DND-41 (cell line): Measurements from ENCODE around the gene ABCD3.
A peak's percentile ranks its signal among the peaks of the same experiment; 100 is the strongest.

ENCODE experiments used
- ATAC-seq: fragments of 200-7000 bp; cut with Tn5 transposase; 3 replicates; pipeline ENCODE4 v1.9.1; 2021; ENCODE audit warnings: low read depth; ENCODE audit not compliant: insufficient read depth
- DNase-seq: peaks from one replicate; pipeline ENCODE4 v3.0.0-alpha.2; 2020
- H2AFZ ChIP-seq: 2 replicates; pipeline ENCODE4 v1.6.0; 2012; ENCODE audit warnings: low read depth, low read length
- H3K27ac ChIP-seq: 2 replicates; pipeline ENCODE4 v1.5.1; 2012; ENCODE audit warnings: low read length, inconsistent platforms
- H3K27me3 ChIP-seq: fragments of 200-600 bp; sonication (generic); 2 replicates; pipeline ENCODE4 v1.6.0; 2012; ENCODE audit warnings: low read length, mild to moderate bottlenecking, inconsistent platforms; ENCODE audit not compliant: insufficient read depth, poor library complexity
- H3K36me3 ChIP-seq: 2 replicates; pipeline ENCODE4 v1.5.1; 2012; ENCODE audit warnings: low read length, inconsistent platforms; ENCODE audit not compliant: insufficient read depth
- H3K4me1 ChIP-seq: 2 replicates; pipeline ENCODE4 v1.5.1; 2012; ENCODE audit warnings: mild to moderate bottlenecking, low read length; ENCODE audit not compliant: insufficient read depth
- H3K4me2 ChIP-seq: 2 replicates; pipeline ENCODE4 v1.6.0; 2012; ENCODE audit warnings: mild to moderate bottlenecking, moderate library complexity, low read length, inconsistent platforms; ENCODE audit not compliant: insufficient read depth
- H3K4me3 ChIP-seq, 2 experiments: fragments of 200-600 bp in 1 of 2; shearing (Covaris generic) in 1 of 2; 2 replicates each; pipeline ENCODE4 v1.5.1; 2012 to 2016; ENCODE audit warnings: inconsistent platforms in 2 of 2, low read length in 2 of 2, mild to moderate bottlenecking in 2 of 2, low read depth in 1 of 2, moderate library complexity in 1 of 2
- H3K79me2 ChIP-seq: 2 replicates; pipeline ENCODE4 v1.6.0; 2012; ENCODE audit warnings: low read length, inconsistent platforms; ENCODE audit not compliant: insufficient read depth
- H3K9ac ChIP-seq: 2 replicates; pipeline ENCODE4 v1.6.0; 2012; ENCODE audit warnings: low read depth, mild to moderate bottlenecking, inconsistent platforms, low read length, moderate library complexity
- H3K9me3 ChIP-seq: 2 replicates; pipeline ENCODE4 v1.5.1; 2012; ENCODE audit warnings: low read length, moderate library complexity, mild to moderate bottlenecking, inconsistent platforms; ENCODE audit not compliant: insufficient read depth, severe bottlenecking
- H4K20me1 ChIP-seq: 2 replicates; pipeline ENCODE4 v1.6.0; 2012; ENCODE audit warnings: low read length; ENCODE audit not compliant: insufficient read depth
- CTCF ChIP-seq: IDR thresholded peaks from 2 replicates; pipeline ENCODE4 v1.5.1; 2012; ENCODE audit warnings: borderline replicate concordance, low read length, moderate library complexity, mild to moderate bottlenecking; ENCODE audit not compliant: poor library complexity, severe bottlenecking; ENCODE audit errors: extremely low read depth
- EZH2 ChIP-seq: IDR thresholded peaks from 3 replicates; pipeline ENCODE4 v1.6.1; 2012; ENCODE audit warnings: borderline replicate concordance, low read depth, mild to moderate bottlenecking, moderate library complexity, low read length, inconsistent platforms; ENCODE audit not compliant: severe bottlenecking

The ABCD3 gene

DNA sequence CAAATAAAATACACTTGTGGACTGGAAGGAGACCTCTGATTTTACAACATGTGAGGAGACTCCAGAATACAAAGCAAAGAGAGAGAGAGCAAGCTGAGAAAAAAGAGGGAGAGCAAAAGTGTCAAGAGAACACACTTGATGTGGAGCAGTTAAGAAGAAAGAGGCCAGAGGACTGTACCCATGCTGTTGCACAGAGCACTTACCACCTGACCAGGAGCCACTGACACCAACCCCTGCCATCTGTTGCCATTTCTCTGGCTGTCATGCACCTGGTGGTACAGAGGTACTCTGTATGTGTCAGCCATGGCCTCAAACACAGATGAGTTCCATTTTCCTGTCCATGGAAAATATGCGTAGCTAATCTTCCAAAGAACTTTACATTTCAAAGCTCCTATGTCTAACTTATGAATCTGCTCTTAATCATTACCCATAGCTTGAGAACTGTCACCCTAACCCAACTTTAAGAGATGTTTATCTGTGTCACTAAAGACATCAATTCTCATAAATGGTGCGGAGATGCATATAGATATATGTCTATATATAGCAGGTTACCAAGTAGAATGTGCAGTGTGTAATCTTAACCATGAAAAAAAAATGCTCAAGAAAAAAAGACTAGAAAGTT is 32.8 kb upstream of the ABCD3 start:
- DNase-seq (peak; percentile 46), ATAC-seq (peak; percentile 66)
- Histone ChIP-seq H4K20me1 (no peaks in the 10 kb centered on the region), H2AFZ (peak overlapping the region; percentile 92), H3K4me1 (peaks cover 41% of the 10 kb centered on the region), H3K79me2 (no peaks in the 10 kb centered on the region), H3K9me3 (peaks cover 4% of the 10 kb centered on the region), H3K9ac (peak overlapping the region; percentile 48), H3K4me3 (peak overlapping the region in 1 of 2 experiments; percentile 45; a peak in 2 of 4 replicates), H3K4me2 (peak overlapping the region; percentile 65), H3K27ac (peak overlapping the region; percentile 91), H3K27me3 (no peaks in the 10 kb centered on the region), H3K36me3 (no peaks in the 10 kb centered on the region)
- TF ChIP-seq CTCF (no peak), EZH2 (no peak)

DNA sequence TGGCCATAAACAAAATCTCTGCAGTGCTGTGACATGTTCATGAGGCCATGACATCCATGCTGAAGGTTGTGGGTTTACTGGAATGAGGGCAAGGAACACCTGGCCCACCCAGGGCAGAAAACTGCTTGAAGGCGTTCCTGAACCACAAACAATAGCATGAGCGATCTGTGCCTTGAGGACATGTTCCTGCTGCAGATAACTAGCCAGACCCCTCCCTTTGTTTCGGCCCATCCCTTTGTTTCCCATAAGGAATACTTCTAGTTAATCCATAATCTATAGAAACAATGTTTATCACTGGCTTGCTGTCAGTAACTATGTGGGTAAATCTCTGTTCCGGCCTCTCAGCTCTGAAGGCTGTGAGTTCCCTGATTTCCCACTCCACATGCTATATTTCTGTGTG is 28.9 kb upstream of the ABCD3 start:
- H3K36me3 ChIP-seq = no peaks in the 10 kb centered on the region
- H4K20me1 ChIP-seq = no peaks in the 10 kb centered on the region
- no peak for DNase-seq
- H3K4me3 ChIP-seq = no peak overlapping the region
- peaks cover 4% of the 10 kb centered on the region for H3K9me3 ChIP-seq
- H3K27ac ChIP-seq = no peak overlapping the region
- H3K27me3 ChIP-seq = no peaks in the 10 kb centered on the region
- peaks cover 21% of the 10 kb centered on the region for H3K4me1 ChIP-seq
- no peak overlapping the region for H3K4me2 ChIP-seq
- no peak for ATAC-seq
- no peak overlapping the region for H2AFZ ChIP-seq
- no peak overlapping the region for H3K9ac ChIP-seq
- no peaks in the 10 kb centered on the region for H3K79me2 ChIP-seq
- TF ChIP-seq CTCF (no peak), EZH2 (no peak)

- Histone ChIP-seq H4K20me1 (no peaks in the 10 kb centered on the region), H3K4me2 (no peak overlapping the region), H3K9me3 (peaks cover 4% of the 10 kb centered on the region), H3K79me2 (no peaks in the 10 kb centered on the region), H3K4me1 (no peaks in the 10 kb centered on the region), H3K36me3 (no peaks in the 10 kb centered on the region), H2AFZ (no peak overlapping the region), H3K4me3 (no peak overlapping the region), H3K27ac (no peak overlapping the region), H3K9ac (no peak overlapping the region), H3K27me3 (no peaks in the 10 kb centered on the region)
- TF ChIP-seq EZH2 (no peak), CTCF (no peak)
- DNase-seq = no peak
- no peak for ATAC-seq
These were observed 23.9 kb upstream of the ABCD3 start for GRCh38 chr1:94394247-94394646.

- H3K9ac ChIP-seq = no peak overlapping the region
- no peaks in the 10 kb centered on the region for H3K79me2 ChIP-seq
- H3K4me3 ChIP-seq = no peak overlapping the region
- H3K4me1 ChIP-seq = no peaks in the 10 kb centered on the region
- no peak overlapping the region for H3K4me2 ChIP-seq
- DNase-seq (no peak), ATAC-seq (no peak)
- no peaks in the 10 kb centered on the region for H3K27me3 ChIP-seq
- no peaks in the 10 kb centered on the region for H4K20me1 ChIP-seq
- H3K9me3 ChIP-seq = no peaks in the 10 kb centered on the region
- TF ChIP-seq EZH2 = no peak
- no peak for TF ChIP-seq CTCF
- H3K27ac ChIP-seq = no peak overlapping the region
- H3K36me3 ChIP-seq = no peaks in the 10 kb centered on the region
- no peak overlapping the region for H2AFZ ChIP-seq
These were observed 23.0 kb upstream of the ABCD3 start for GRCh38 chr1:94395231-94395630.
